ENCODE data around the gene SRPK2. TPM values are rescaled to one million over a fixed set of nuclear protein-coding genes. Genes with fewer than 3 reads are reported as not detected.
A peak's percentile ranks its signal among the peaks of the same experiment; 100 is the strongest.

The SRPK2 gene
- polyA plus RNA-seq, 10 donors = 33.3 to 47.6 (median 38.6) TPM

- no peak for DNase-seq
These were observed 286.0 kb downstream of the SRPK2 start for GRCh38 chr7:105102557-105103352.

GRCh38 chr7:105101864-105102263, 286.9 kb downstream of the SRPK2 start:
- DNase-seq = no peak

- no peak for DNase-seq
These were observed 289.7 kb downstream of the SRPK2 start for GRCh38 chr7:105098863-105099515.

- DNase-seq = peak; percentile 10 to 82 (median 47)
These were observed 291.1 kb downstream of the SRPK2 start for GRCh38 chr7:105097619-105098018.

- DNase-seq = no peak
These were observed 292.4 kb downstream of the SRPK2 start for GRCh38 chr7:105096306-105096705.

GRCh38 chr7:105094966-105095365, 293.8 kb downstream of the SRPK2 start:
- no peak for DNase-seq

- DNase-seq = no peak
These were observed 300.3 kb downstream of the SRPK2 start for GRCh38 chr7:105088456-105088855.

- no peak for DNase-seq
These were observed 300.7 kb downstream of the SRPK2 start for GRCh38 chr7:105087981-105088380.

GRCh38 chr7:105086850-105087249, 301.9 kb downstream of the SRPK2 start:
- DNase-seq = no peak

GRCh38 chr7:105084581-105084980, 304.1 kb downstream of the SRPK2 start:
- DNase-seq = no peak

GRCh38 chr7:105079348-105079747, 309.4 kb downstream of the SRPK2 start:
- DNase-seq = no peak

GRCh38 chr7:105073143-105073542, 315.6 kb downstream of the SRPK2 start:
- DNase-seq = no peak

GRCh38 chr7:105068886-105069285, 319.8 kb downstream of the SRPK2 start:
- DNase-seq = no peak

GRCh38 chr7:105067691-105068090, 321.0 kb downstream of the SRPK2 start:
- no peak for DNase-seq

Other genes starting within 250 kb of the SRPK2 start
- 10 to 100 TPM in 8 of 10 donors, 1 to 10 TPM in 2; 8.9 to 18.9 (median 13.1) TPM for gene PUS7, start 133.3 kb upstream of the SRPK2 start, polyA plus RNA-seq (ENCODE audit: insufficient read length in 10 of 10)
- gene RINT1, start 143.3 kb upstream of the SRPK2 start, polyA plus RNA-seq (ENCODE audit: insufficient read length in 10 of 10) = 10 to 100 TPM; 14.9 to 26.9 (median 20.0) TPM
- 1 to 10 TPM in 7 of 10 donors, under 1 TPM in 3; 0.78 to 2.2 (median 1.2) TPM for gene EFCAB10, start 192.6 kb upstream of the SRPK2 start, polyA plus RNA-seq (ENCODE audit: insufficient read length in 10 of 10)

Data from muscle of back (tissue), 11 donors.